Naive B cell (primary cell): ENCODE measurements around the gene TNXB. TPM values are rescaled to one million over a fixed set of nuclear protein-coding genes. Genes with fewer than 3 reads are reported as not detected.
"Not testable (repeated sequence)": the region's sequence is repeated elsewhere in the genome, so short reads cannot be mapped to it uniquely, and the experiment has no call there.

Experiments
- ATAC-seq, 2 donors: fragments of 150-1000 bp; cut with Tn5 transposase; 2 replicates each; pipeline ENCODE4 v1.10.0; 2021; ENCODE audit warnings: low read depth in 2 of 2, mild to moderate bottlenecking in 2 of 2, moderate library complexity in 2 of 2
- DNase-seq: peaks from one replicate; pipeline ENCODE4 v3.0.0; 2022
- H3K27ac Mint-ChIP-seq, 6 donors: one replicate each; pipeline ENCODE4 v1.8.0; 2020 to 2022; ENCODE audit warnings: mild to moderate bottlenecking in 6 of 6, mixed read lengths in 6 of 6, moderate library complexity in 5 of 6, inconsistent platforms in 2 of 6
- H3K27me3 Mint-ChIP-seq, 3 donors: one replicate each; pipeline ENCODE4 v1.8.0; 2021 to 2022; ENCODE audit warnings: mixed read lengths in 3 of 3, mild to moderate bottlenecking in 1 of 3
- H3K36me3 Mint-ChIP-seq, 2 donors: one replicate each; pipeline ENCODE4 v1.8.0; 2020 to 2022; ENCODE audit warnings: mixed read lengths in 2 of 2, inconsistent platforms in 1 of 2, mild to moderate bottlenecking in 1 of 2
- H3K4me1 Mint-ChIP-seq, 3 donors: one replicate each; pipeline ENCODE4 v1.8.0; 2020 to 2022; ENCODE audit warnings: mixed read lengths in 3 of 3, inconsistent platforms in 1 of 3, mild to moderate bottlenecking in 1 of 3, moderate library complexity in 1 of 3
- H3K4me3 Mint-ChIP-seq, 8 donors: one replicate each; pipeline ENCODE4 v1.8.0; 2020 to 2022; ENCODE audit warnings: mild to moderate bottlenecking in 8 of 8, mixed read lengths in 8 of 8, moderate library complexity in 8 of 8, inconsistent platforms in 2 of 8
- H3K9me3 Mint-ChIP-seq, 7 donors: one replicate each; pipeline ENCODE4 v1.8.0; 2020 to 2022; ENCODE audit warnings: mixed read lengths in 7 of 7, mild to moderate bottlenecking in 5 of 7, inconsistent platforms in 2 of 7, moderate library complexity in 1 of 7
- polyA plus RNA-seq, 6 donors: library from polyadenylated mRNA; unstranded; fragments of 300-500 nt; fragmentation: Illumina TruSeq; gene quantifications; one replicate each; pipeline ENCODE4 v1.2.3, GENCODE V29; 2021; ENCODE audit warnings: low read depth in 6 of 6

Gene TNXB
- polyA plus RNA-seq, 6 donors from 2014 or later: 0.23 to 0.44 TPM; not detected in 4

DNA sequence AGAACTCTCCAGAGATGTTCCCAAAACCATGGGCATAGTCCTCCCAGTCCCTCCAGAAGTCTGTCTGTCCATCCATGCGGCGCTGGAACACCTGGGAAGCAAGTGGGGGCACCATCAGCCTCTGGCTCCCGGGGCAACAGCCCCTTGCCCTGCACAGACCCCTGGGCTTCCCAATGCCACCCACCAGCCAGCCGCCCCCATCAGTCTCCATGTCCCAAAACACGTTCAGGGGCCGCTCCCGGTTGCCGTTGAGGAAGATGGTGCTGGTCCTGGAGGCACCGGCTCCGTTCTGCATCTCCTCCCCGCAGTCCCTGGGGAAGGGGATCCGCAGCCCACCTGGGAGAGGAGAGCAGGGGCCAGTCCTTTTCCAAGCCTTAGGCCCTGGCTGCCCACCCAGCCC lies 99.6 kb downstream of the TNXB start:
- ATAC-seq, H3K27me3 Mint-ChIP-seq, H3K9me3 Mint-ChIP-seq, H3K4me1 Mint-ChIP-seq, DNase-seq, H3K4me3 Mint-ChIP-seq, H3K27ac Mint-ChIP-seq, H3K36me3 Mint-ChIP-seq: not testable (repeated sequence)

DNA sequence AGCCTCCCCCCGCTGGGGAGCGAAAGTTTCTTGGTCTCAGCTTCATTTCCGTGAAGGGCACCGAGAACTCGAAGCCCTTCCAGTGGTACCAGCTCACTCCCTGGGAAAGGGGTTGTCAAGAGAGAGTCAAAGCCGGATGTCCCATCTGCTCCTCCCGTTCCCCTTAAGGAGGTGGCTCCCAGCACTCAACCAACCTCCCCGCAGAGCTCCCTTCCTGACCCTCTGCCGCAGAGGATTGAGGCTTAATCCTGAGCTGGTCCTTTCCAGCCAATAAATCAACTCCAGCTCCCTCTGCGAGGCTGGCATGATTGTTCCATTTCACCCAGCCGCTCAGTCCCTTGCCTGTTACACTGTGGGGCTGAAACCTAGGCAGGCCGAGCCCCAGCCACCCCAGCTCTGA lies 100.5 kb downstream of the TNXB start:
- peak overlapping the region in 1 of 6 donors; percentile 73 for H3K27ac Mint-ChIP-seq
- not testable (repeated sequence) for H3K4me3 Mint-ChIP-seq, H3K9me3 Mint-ChIP-seq, H3K27me3 Mint-ChIP-seq, H3K4me1 Mint-ChIP-seq, ATAC-seq, DNase-seq, H3K36me3 Mint-ChIP-seq

DNA sequence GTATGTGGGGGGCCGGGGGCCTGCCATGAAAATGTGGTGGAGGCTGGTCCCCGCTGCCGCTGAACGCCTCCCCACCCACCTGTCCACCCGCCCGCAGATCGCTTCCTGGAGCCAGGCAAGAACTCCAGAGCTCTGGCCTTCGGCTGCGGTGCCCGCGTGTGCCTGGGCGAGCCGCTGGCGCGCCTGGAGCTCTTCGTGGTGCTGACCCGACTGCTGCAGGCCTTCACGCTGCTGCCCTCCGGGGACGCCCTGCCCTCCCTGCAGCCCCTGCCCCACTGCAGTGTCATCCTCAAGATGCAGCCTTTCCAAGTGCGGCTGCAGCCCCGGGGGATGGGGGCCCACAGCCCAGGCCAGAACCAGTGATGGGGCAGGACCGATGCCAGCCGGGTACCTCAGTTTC lies 101.1 kb downstream of the TNXB start:
- not testable (repeated sequence) for H3K36me3 Mint-ChIP-seq, H3K4me3 Mint-ChIP-seq, ATAC-seq, H3K27ac Mint-ChIP-seq, H3K4me1 Mint-ChIP-seq, H3K9me3 Mint-ChIP-seq, H3K27me3 Mint-ChIP-seq, DNase-seq

DNA sequence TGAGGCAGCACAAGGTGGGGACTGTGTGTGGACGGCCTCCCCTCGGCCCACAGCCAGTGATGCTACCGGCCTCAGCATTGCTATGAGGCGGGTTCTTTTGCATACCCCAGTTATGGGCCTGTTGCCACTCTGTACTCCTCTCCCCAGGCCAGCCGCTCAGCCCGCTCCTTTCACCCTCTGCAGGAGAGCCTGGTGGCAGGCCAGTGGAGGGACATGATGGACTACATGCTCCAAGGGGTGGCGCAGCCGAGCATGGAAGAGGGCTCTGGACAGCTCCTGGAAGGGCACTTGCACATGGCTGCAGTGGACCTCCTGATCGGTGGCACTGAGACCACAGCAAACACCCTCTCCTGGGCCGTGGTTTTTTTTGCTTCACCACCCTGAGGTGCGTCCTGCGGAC lies 102.1 kb downstream of the TNXB start:
- not testable (repeated sequence) for H3K9me3 Mint-ChIP-seq, ATAC-seq, H3K36me3 Mint-ChIP-seq, H3K4me3 Mint-ChIP-seq, H3K27ac Mint-ChIP-seq, H3K4me1 Mint-ChIP-seq, DNase-seq, H3K27me3 Mint-ChIP-seq

DNA sequence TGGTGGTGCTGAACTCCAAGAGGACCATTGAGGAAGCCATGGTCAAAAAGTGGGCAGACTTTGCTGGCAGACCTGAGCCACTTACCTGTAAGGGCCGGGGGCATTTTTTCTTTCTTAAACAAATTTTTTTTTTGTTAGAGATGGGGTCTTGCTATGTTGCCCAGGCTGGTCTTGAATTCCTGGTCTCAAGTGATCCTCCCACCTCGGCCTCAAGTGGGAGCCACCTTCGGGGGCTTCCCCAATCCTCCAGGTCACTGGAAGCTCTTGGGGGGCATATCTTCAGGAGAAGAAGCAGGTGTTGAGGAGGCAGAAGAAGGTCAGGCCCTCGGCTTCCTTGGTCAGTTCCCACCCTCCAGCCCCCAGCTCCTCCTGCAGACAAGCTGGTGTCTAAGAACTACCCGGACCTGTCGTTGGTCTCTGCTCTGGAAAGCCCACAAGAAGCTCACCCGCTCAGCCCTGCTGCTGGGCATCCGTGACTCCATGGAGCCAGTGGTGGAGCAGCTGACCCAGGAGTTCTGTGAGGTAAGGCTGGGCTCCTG lies 103.1 kb downstream of the TNXB start:
- not testable (repeated sequence) for H3K4me1 Mint-ChIP-seq, DNase-seq, H3K36me3 Mint-ChIP-seq, H3K4me3 Mint-ChIP-seq, H3K27ac Mint-ChIP-seq, H3K27me3 Mint-ChIP-seq, ATAC-seq, H3K9me3 Mint-ChIP-seq

- ATAC-seq, H3K4me1 Mint-ChIP-seq, H3K9me3 Mint-ChIP-seq, H3K36me3 Mint-ChIP-seq, H3K27me3 Mint-ChIP-seq, H3K27ac Mint-ChIP-seq, H3K4me3 Mint-ChIP-seq, DNase-seq: not testable (repeated sequence)
Measured at GRCh38 chr6:32005538-32005880, 103.6 kb downstream of the TNXB start.

GRCh38 chr6:32004864-32005537 lies 104.1 kb downstream of the TNXB start:
- not testable (repeated sequence) for DNase-seq, H3K9me3 Mint-ChIP-seq, H3K27ac Mint-ChIP-seq, H3K27me3 Mint-ChIP-seq, H3K4me1 Mint-ChIP-seq, H3K4me3 Mint-ChIP-seq, H3K36me3 Mint-ChIP-seq
- peak; percentile 83 to 93 for ATAC-seq

DNA sequence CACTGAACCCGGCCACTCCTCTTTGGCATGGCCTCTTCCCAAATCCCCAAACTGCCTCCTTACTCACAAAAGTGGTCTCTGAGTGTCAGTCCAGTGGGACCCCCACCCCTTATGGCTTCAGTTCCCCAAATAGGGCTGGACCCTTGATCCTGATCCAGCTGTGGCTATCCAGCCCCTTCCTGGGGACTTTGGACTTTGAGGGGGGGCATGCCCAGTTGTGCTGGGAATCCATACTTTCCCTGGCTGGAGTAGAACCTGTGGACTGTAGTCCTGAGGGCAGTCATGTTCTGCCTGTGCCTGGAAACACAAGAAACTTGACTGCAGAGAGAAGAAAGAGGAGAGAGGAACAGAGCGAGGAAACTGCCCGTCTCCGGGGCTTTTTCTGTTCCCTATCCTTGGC lies 104.7 kb downstream of the TNXB start:
- H3K27ac Mint-ChIP-seq, H3K27me3 Mint-ChIP-seq, DNase-seq, H3K36me3 Mint-ChIP-seq, H3K4me3 Mint-ChIP-seq, ATAC-seq, H3K4me1 Mint-ChIP-seq, H3K9me3 Mint-ChIP-seq: not testable (repeated sequence)

DNA sequence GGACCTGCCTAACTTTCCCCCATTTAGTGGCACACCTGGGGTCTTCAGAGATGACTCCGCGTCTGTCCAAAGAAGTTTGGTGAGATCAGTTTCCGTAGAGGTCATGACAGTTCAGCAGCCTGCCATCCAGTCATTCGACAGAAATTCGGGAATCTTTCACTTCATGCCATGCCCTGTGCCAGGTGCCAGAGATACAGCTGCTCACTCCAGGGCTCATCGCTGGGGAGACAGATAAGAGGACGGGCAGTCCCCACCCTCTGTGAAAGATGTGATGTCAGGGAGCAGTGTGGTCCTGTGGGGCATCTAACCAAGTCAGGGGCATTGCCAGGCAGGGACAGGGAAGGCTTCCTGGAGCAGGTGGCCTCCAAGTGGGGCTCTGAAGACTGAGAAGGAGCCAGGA lies 105.8 kb downstream of the TNXB start:
- H3K4me3 Mint-ChIP-seq, H3K9me3 Mint-ChIP-seq, DNase-seq, H3K27ac Mint-ChIP-seq, ATAC-seq, H3K27me3 Mint-ChIP-seq, H3K36me3 Mint-ChIP-seq, H3K4me1 Mint-ChIP-seq: not testable (repeated sequence)

DNA sequence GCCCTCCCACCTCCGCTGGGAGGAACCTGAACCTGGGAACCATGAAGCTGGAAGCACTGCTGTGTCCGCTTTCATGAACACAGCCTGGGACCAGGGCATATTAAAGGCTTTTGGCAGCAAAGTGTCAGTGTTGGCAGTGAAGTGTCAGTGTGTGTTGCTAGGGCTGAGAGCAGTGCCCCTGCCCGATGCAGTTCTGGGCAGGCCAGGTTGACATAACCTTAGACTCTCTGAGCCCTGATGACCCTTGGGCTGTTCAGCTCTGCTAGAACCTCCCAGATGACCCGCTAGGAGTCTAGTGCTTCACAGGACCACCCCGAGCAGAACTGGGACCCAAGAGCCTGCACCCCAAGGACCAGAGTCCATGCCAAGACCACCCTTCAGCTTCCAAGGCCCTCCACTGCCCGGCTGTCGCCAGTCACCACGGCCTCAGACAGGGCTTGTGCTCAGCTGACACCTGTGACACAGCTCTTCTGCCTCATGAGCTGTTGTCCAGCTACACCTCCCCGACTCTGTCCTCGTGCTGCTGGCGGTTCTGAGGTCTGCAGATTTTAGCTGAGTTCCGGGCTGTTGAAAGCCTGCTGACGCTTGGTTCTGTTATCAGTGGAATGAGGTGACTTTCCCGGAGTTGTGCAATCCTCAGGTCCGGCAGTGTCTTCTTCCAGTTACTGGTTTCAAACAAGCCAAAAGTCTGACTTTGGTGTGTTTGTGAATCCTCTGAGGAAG lies 106.4 kb downstream of the TNXB start:
- not testable (repeated sequence) for DNase-seq, H3K36me3 Mint-ChIP-seq, ATAC-seq, H3K27ac Mint-ChIP-seq, H3K27me3 Mint-ChIP-seq, H3K4me3 Mint-ChIP-seq, H3K4me1 Mint-ChIP-seq, H3K9me3 Mint-ChIP-seq

GRCh38 chr6:31996385-31996784 lies 112.8 kb downstream of the TNXB start:
- not testable (repeated sequence) for H3K4me3 Mint-ChIP-seq, DNase-seq, H3K36me3 Mint-ChIP-seq, H3K27me3 Mint-ChIP-seq, H3K9me3 Mint-ChIP-seq, H3K4me1 Mint-ChIP-seq, ATAC-seq
- peak overlapping the region in 2 of 6 donors; percentile 29 to 63 for H3K27ac Mint-ChIP-seq

- H3K4me1 Mint-ChIP-seq, H3K4me3 Mint-ChIP-seq, H3K27me3 Mint-ChIP-seq, H3K36me3 Mint-ChIP-seq, H3K27ac Mint-ChIP-seq, H3K9me3 Mint-ChIP-seq, ATAC-seq, DNase-seq: not testable (repeated sequence)
Measured at GRCh38 chr6:31994421-31994820, 114.7 kb downstream of the TNXB start.
